B cell (primary cell): ENCODE data around the gene NEO1. TPM values are rescaled to one million over a fixed set of nuclear protein-coding genes. Genes with fewer than 3 reads are reported as not detected.

Source experiments
- ATAC-seq: fragments of 200-7000 bp; cut with Tn5 transposase; one replicate; pipeline ENCODE4 v1.10.0; 2021; ENCODE audit warnings: low read depth, mild to moderate bottlenecking, moderate number of reproducible peaks, moderate library complexity
- CTCF ChIA-PET: fragments of 350-600 bp; sonication (Branson Sonifier 250); formaldehyde crosslinking; loops from one replicate; lab custom pipeline; 2021; ENCODE audit warnings: antibody characterized with exemption, inconsistent platforms; lab: Charles Lee
- POLR2A ChIA-PET: fragments of 350-600 bp; sonication (Branson Sonifier 250); formaldehyde crosslinking; loops from one replicate; lab custom pipeline; 2021; ENCODE audit warnings: antibody characterized with exemption; lab: Charles Lee
- DNase-seq: peaks from one replicate; pipeline ENCODE4 v3.0.0; 2013
- H2AFZ ChIP-seq: 2 replicates; pipeline ENCODE4 v1.6.1; 2012; ENCODE audit warnings: mild to moderate bottlenecking, low read depth, low read length; ENCODE audit not compliant: insufficient read depth, poor library complexity, severe bottlenecking
- H3K27ac ChIP-seq, 2 donors: 1 replicate in 1 of 2; 2 replicates in 1 of 2; pipeline ENCODE4 v1.5.1; 2012 to 2013; ENCODE audit warnings: low read length in 2 of 2, mild to moderate bottlenecking in 2 of 2, moderate library complexity in 1 of 2
- H3K27me3 ChIP-seq, 4 experiments: fragments of 200-600 bp in 1 of 4; sonication (generic) in 1 of 4; replicated peaks in 1 of 4; 1 replicate in 2 of 4; 2 replicates in 2 of 4; pipeline versions ENCODE4 v1.6.1 to v1.7.0; 2013 to 2016; ENCODE audit warnings: low read length in 3 of 4, mild to moderate bottlenecking in 2 of 4, mixed read lengths in 1 of 4, moderate library complexity in 1 of 4; ENCODE audit not compliant: insufficient read depth in 4 of 4, control insufficient read depth in 3 of 4; ENCODE audit errors: control extremely low read depth in 1 of 4
- H3K36me3 ChIP-seq, 2 experiments: replicated peaks in 1 of 2; 1 replicate in 1 of 2; 2 replicates in 1 of 2; pipeline versions ENCODE4 v1.6.1 to v1.7.1; 2013; ENCODE audit warnings: low read length in 1 of 2; ENCODE audit not compliant: insufficient read depth in 2 of 2, control insufficient read depth in 1 of 2; ENCODE audit errors: control extremely low read depth in 1 of 2, extremely low read depth in 1 of 2
- H3K4me1 ChIP-seq, 2 donors: fragments of 200-600 bp in 1 of 2; sonication (generic) in 1 of 2; 1 replicate in 1 of 2; 2 replicates in 1 of 2; pipeline versions ENCODE4 v1.5.1 to v1.6.1; 2013 to 2017; ENCODE audit warnings: low read length in 2 of 2; ENCODE audit not compliant: control insufficient read depth in 2 of 2, insufficient read depth in 2 of 2
- H3K4me2 ChIP-seq: replicated peaks from 2 replicates; pipeline ENCODE3; 2012; ENCODE audit warnings: mild to moderate bottlenecking, low read depth, low read length; ENCODE audit not compliant: poor library complexity, severe bottlenecking
- H3K4me3 ChIP-seq, 5 experiments: fragments of 200-600 bp in 1 of 5; sonication (generic) in 1 of 5; 1 replicate in 3 of 5; 2 replicates in 2 of 5; pipeline versions ENCODE4 v1.5.1 to v1.7.0; 2011 to 2016; ENCODE audit warnings: low read length in 4 of 5, mild to moderate bottlenecking in 4 of 5, low read depth in 2 of 5, control low read depth in 1 of 5, moderate library complexity in 1 of 5; ENCODE audit not compliant: insufficient read depth in 1 of 5; ENCODE audit errors: control extremely low read depth in 1 of 5, extremely low read depth in 1 of 5
- H3K79me2 ChIP-seq: fragments of 200-600 bp; sonication (generic); one replicate; pipeline ENCODE4 v1.6.0; 2016; ENCODE audit warnings: low read length; ENCODE audit not compliant: control insufficient read depth, insufficient read depth
- H3K9ac ChIP-seq: fragments of 200-600 bp; sonication (generic); 2 replicates; pipeline ENCODE4 v1.6.1; 2017; ENCODE audit warnings: mild to moderate bottlenecking, low read length, moderate library complexity
- H3K9me3 ChIP-seq, 3 donors: one replicate each; pipeline versions ENCODE4 v1.6.1 to v1.7.1; 2013; ENCODE audit warnings: low read length in 2 of 3; ENCODE audit not compliant: control insufficient read depth in 2 of 3, insufficient read depth in 1 of 3; ENCODE audit errors: control extremely low read depth in 1 of 3
- H4K20me1 ChIP-seq: 2 replicates; pipeline ENCODE4 v1.6.0; 2012; ENCODE audit warnings: mild to moderate bottlenecking, low read length; ENCODE audit not compliant: insufficient read depth, control insufficient read depth, poor library complexity, severe bottlenecking
- H3K27ac Mint-ChIP-seq: one replicate; pipeline ENCODE4 v1.8.0; 2021; ENCODE audit warnings: mixed read lengths
- H3K27me3 Mint-ChIP-seq: one replicate; pipeline ENCODE4 v1.8.0; 2021; ENCODE audit warnings: mixed read lengths
- H3K4me1 Mint-ChIP-seq: one replicate; pipeline ENCODE4 v1.8.0; 2021; ENCODE audit warnings: mixed read lengths
- H3K4me3 Mint-ChIP-seq: one replicate; pipeline ENCODE4 v1.8.0; 2021; ENCODE audit warnings: mixed read lengths
- H3K9me3 Mint-ChIP-seq: one replicate; pipeline ENCODE4 v1.8.0; 2022; ENCODE audit warnings: mixed read lengths; ENCODE audit not compliant: insufficient read depth
- EZH2 ChIP-seq: IDR thresholded peaks from 2 replicates; pipeline ENCODE4 v1.6.1; 2012; ENCODE audit warnings: borderline replicate concordance, low read depth, mild to moderate bottlenecking, moderate library complexity, low read length; ENCODE audit not compliant: insufficient read depth, poor library complexity, severe bottlenecking
- WGBS: methylation state at CpG from one replicate; pipeline ENCODE4 v1.1.5; 2013; ENCODE audit warnings: missing lambda C conversion rate; ENCODE audit not compliant: insufficient coverage; 5-methylcytosine and 5-hydroxymethylcytosine counted together
- intact Hi-C: fragments of 100-400 bp; cut with micrococcal nuclease; formaldehyde crosslinking; loops from one replicate; pipeline ENCODE4 v1.10.0; 2022
- polyA plus RNA-seq: library from polyadenylated mRNA; depleted of rRNA; stranded (reverse); fragments of >200 nt; gene quantifications from 2 replicates; pipeline ENCODE4 v1.2.3, GENCODE V29; 2012
- total RNA-seq, 2 donors: library from RNA; stranded (reverse); fragments of 120-200 nt in 1 of 2; gene quantifications; 1 replicate in 1 of 2; 2 replicates in 1 of 2; pipeline versions ENCODE4 v1.2.3 to v1.2.4, GENCODE V29; 2013 to 2022
- TF ChIP-seq, protein P1 (sequence below): fragments of 200-600 bp; IDR thresholded peaks from one replicate; pipeline ENCODE4 v1.8.0; 2022; ENCODE audit warnings: antibody characterized with exemption, mild to moderate bottlenecking

Gene NEO1
- total and polyA plus RNA-seq, 2 donors (not counting 1 experiment from before 2014, with no cell fraction given): 1.3 to 3.9 TPM

DNA sequence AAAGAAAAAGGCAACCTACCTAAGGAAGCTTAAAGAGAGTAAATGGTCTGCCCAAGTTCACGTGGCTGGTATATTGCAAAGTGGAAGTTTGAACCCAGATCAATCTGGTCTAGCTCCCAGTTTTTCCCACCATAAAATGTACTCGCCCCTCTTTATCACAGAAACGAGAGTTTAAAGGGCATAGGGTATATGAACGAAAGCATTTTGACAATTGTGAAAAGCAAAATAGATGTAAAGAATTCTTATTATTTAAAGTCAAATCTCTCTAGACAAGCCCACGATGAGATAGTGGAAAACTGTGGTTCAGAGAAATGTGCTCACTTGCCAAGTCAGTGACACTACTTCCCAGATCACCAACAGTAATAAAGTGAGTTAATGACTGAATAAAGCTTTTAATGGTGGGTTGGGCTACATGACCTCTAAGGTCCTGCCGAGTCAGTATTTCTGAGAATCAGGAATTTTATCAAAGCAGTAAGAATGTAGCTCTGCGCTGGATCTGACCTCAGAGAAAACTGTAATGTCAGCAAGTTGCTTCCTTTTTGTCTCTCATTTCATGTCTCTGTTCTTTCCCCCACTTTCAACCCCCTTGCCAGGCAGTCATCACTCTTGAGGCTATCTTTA is 23.3 kb upstream of the NEO1 start:
- no peak overlapping the region for H3K4me2 ChIP-seq
- WGBS: 100% methylated on average over 2 of the region's 7 CpGs
- no peak overlapping the region for H3K9ac ChIP-seq
- H3K36me3 ChIP-seq: no peaks in the 10 kb centered on the region
- H3K27me3 Mint-ChIP-seq: peaks cover 42% of the 10 kb centered on the region
- no peaks in the 10 kb centered on the region for H3K4me1 Mint-ChIP-seq
- no peaks in the 10 kb centered on the region for H3K79me2 ChIP-seq
- intact Hi-C loops: no loop called here
- no peak for ATAC-seq
- no peak overlapping the region for H3K4me3 Mint-ChIP-seq
- no peaks in the 10 kb centered on the region for H3K9me3 Mint-ChIP-seq
- TF ChIP-seq, protein P1, sequence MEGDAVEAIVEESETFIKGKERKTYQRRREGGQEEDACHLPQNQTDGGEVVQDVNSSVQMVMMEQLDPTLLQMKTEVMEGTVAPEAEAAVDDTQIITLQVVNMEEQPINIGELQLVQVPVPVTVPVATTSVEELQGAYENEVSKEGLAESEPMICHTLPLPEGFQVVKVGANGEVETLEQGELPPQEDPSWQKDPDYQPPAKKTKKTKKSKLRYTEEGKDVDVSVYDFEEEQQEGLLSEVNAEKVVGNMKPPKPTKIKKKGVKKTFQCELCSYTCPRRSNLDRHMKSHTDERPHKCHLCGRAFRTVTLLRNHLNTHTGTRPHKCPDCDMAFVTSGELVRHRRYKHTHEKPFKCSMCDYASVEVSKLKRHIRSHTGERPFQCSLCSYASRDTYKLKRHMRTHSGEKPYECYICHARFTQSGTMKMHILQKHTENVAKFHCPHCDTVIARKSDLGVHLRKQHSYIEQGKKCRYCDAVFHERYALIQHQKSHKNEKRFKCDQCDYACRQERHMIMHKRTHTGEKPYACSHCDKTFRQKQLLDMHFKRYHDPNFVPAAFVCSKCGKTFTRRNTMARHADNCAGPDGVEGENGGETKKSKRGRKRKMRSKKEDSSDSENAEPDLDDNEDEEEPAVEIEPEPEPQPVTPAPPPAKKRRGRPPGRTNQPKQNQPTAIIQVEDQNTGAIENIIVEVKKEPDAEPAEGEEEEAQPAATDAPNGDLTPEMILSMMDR: no peak
- H3K4me1 ChIP-seq: no peaks in the 10 kb centered on the region
- no peak for DNase-seq
- H3K27ac ChIP-seq: no peak overlapping the region
- POLR2A ChIA-PET: no interaction called here
- H3K4me3 ChIP-seq: no peak overlapping the region
- H3K27ac Mint-ChIP-seq: no peak overlapping the region
- H4K20me1 ChIP-seq: no peaks in the 10 kb centered on the region
- peaks cover 0 to 6% (median 1%) of the 10 kb centered on the region in 4 experiments for H3K27me3 ChIP-seq
- no peak overlapping the region for H2AFZ ChIP-seq
- H3K9me3 ChIP-seq: no peaks in the 10 kb centered on the region
- CTCF ChIA-PET: no interaction called here

DNA sequence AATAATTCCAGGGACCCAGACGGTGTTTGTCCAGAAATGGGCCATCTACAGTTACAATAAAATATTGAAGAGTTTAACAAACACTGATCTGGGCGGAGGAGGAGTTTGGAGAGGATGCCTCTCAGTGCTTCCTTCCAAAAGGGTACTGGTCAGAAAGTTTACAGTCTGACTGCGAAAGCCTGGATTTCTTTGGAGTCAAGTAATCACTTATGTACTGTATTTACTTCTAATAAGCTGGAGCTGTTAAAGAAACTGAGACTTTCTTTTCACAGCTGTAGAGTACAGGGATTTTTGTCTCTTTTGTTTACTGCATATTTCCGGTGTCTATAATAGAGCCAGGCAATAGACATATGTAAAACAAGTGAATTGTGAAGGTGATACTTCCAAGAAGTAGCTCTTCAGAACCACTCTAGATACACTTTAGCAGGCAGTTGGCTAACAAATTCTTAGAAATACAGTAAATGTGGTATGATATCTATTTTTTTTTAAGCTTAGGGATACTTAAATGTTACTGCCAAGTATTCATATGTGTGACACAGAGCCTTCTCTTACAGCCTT is 22.1 kb upstream of the NEO1 start:
- Histone ChIP-seq H2AFZ (no peak overlapping the region), H3K4me1 (no peaks in the 10 kb centered on the region), H3K27me3 (peaks cover 0 to 3% (median 0%) of the 10 kb centered on the region in 4 experiments), H3K79me2 (no peaks in the 10 kb centered on the region), H3K4me3 (no peak overlapping the region), H3K9ac (no peak overlapping the region), H3K4me2 (no peak overlapping the region), H3K9me3 (no peaks in the 10 kb centered on the region), H3K27ac (no peak overlapping the region), H3K36me3 (no peaks in the 10 kb centered on the region), H4K20me1 (no peaks in the 10 kb centered on the region)
- H3K4me1 Mint-ChIP-seq: no peaks in the 10 kb centered on the region
- no peak overlapping the region for H3K4me3 Mint-ChIP-seq
- no peak for ATAC-seq
- DNase-seq: no peak
- H3K27me3 Mint-ChIP-seq: peaks cover 42% of the 10 kb centered on the region
- WGBS: 100% methylated on average over 1 of the region's 4 CpGs
- POLR2A ChIA-PET: no interaction called here
- CTCF ChIA-PET: no interaction called here
- H3K9me3 Mint-ChIP-seq: no peaks in the 10 kb centered on the region
- no peak for TF ChIP-seq EZH2
- TF ChIP-seq, protein P1: no peak
- H3K27ac Mint-ChIP-seq: no peak overlapping the region
- intact Hi-C loops: no loop called here
